ENCODE measurements around the gene MLPH.

MLPH gene

GRCh38 chr2:237546040-237546875, 59.2 kb downstream of the MLPH start:
- no peak for DNase-seq

GRCh38 chr2:237546876-237547395, 59.9 kb downstream of the MLPH start:
- no peak for DNase-seq

GRCh38 chr2:237547841-237548416, 60.9 kb downstream of the MLPH start:
- no peak for DNase-seq

- DNase-seq, result no peak
These were observed 62.2 kb downstream of the MLPH start for GRCh38 chr2:237549216-237549615.

- DNase-seq, result no peak
These were observed 62.8 kb downstream of the MLPH start for GRCh38 chr2:237549643-237550415.

- no peak for DNase-seq
These were observed 64.1 kb downstream of the MLPH start for GRCh38 chr2:237551071-237551574.

GRCh38 chr2:237552908-237553307, 65.9 kb downstream of the MLPH start:
- DNase-seq, result no peak

GRCh38 chr2:237553948-237554347, 66.9 kb downstream of the MLPH start:
- DNase-seq, result no peak

GRCh38 chr2:237555560-237555959, 68.5 kb downstream of the MLPH start:
- no peak for DNase-seq

- DNase-seq, result no peak
These were observed 70.0 kb downstream of the MLPH start for GRCh38 chr2:237556773-237557632.

- DNase-seq, result no peak
These were observed 70.6 kb downstream of the MLPH start for GRCh38 chr2:237557633-237558015.

GRCh38 chr2:237558961-237559641, 72.0 kb downstream of the MLPH start:
- DNase-seq, result peak; percentile 32

GRCh38 chr2:237561221-237561620, 74.2 kb downstream of the MLPH start:
- no peak for DNase-seq

GRCh38 chr2:237563816-237564215, 76.8 kb downstream of the MLPH start:
- DNase-seq, result peak; percentile 45

- DNase-seq, result no peak
These were observed 77.6 kb downstream of the MLPH start for GRCh38 chr2:237564526-237565131.

GRCh38 chr2:237565974-237566373, 78.9 kb downstream of the MLPH start:
- no peak for DNase-seq

GRCh38 chr2:237566401-237567235, 79.6 kb downstream of the MLPH start, which contains the start of gene PRLH:
Gene PRLH, plus strand, starts transcription at chr2:237566574. Its CDS starts 0 bp downstream, at chr2:237566574.
- DNase-seq, result no peak

- no peak for DNase-seq
These were observed 80.4 kb downstream of the MLPH start for GRCh38 chr2:237567276-237568029.

GRCh38 chr2:237568121-237568660, 81.1 kb downstream of the MLPH start:
- DNase-seq, result no peak

Measured in fibroblast of skin of back (primary cell).